HepG2 (cell line): Measurements from ENCODE around the gene MFSD11. TPM values are rescaled to one million over a fixed set of nuclear protein-coding genes. Genes with fewer than 3 reads are reported as not detected.

ENCODE experiments used
- GLMP ChIP-seq: sonication (generic); formaldehyde crosslinking; IDR thresholded peaks from 2 replicates; pipeline ENCODE4 v1.9.0; 2021; ENCODE audit warnings: missing genetic modification reagents, mild to moderate bottlenecking, borderline replicate concordance
- HCFC1 ChIP-seq: fragments of 150-350 bp; IDR thresholded peaks from 2 replicates; pipeline ENCODE4 v1.6.1; 2014; ENCODE audit warnings: low read depth, low read length
- JARID2 ChIP-seq: sonication (generic); formaldehyde crosslinking; IDR thresholded peaks from 2 replicates; pipeline ENCODE4 v1.8.1; 2023; ENCODE audit warnings: missing genetic modification reagents, inconsistent platforms; ENCODE audit not compliant: insufficient replicate concordance
- MZF1 ChIP-seq: sonication (generic); formaldehyde crosslinking; IDR thresholded peaks from 2 replicates; pipeline ENCODE4 v1.8.1; 2023; ENCODE audit warnings: mild to moderate bottlenecking, missing genetic modification reagents, borderline replicate concordance
- NKX3-1 ChIP-seq: sonication (generic); formaldehyde crosslinking; IDR thresholded peaks from 2 replicates; pipeline ENCODE4 v1.5.0; 2020; ENCODE audit warnings: missing genetic modification reagents
- RARA ChIP-seq: IDR thresholded peaks from 2 replicates; pipeline ENCODE4 v1.6.1; 2016; ENCODE audit warnings: missing genetic modification reagents, missing compliant biosample characterization
- REST ChIP-seq, 2 experiments: IDR thresholded peaks; 2 replicates each; pipeline ENCODE4 v1.6.1; 2011 to 2012; ENCODE audit warnings: low read length in 2 of 2, borderline replicate concordance in 1 of 2, low read depth in 1 of 2, mild to moderate bottlenecking in 1 of 2, moderate library complexity in 1 of 2
- SOX6 ChIP-seq, 2 experiments: fragments of 450-650 bp in 1 of 2; sonication (generic) in 1 of 2; formaldehyde crosslinking in 1 of 2; IDR thresholded peaks; 2 replicates each; pipeline versions ENCODE4 v1.4.0 to v1.6.1; 2017 to 2020; ENCODE audit warnings: antibody characterized with exemption in 1 of 2, mild to moderate bottlenecking in 1 of 2, missing genetic modification reagents in 1 of 2
- STAG1 ChIP-seq: sonication (generic); formaldehyde crosslinking; IDR thresholded peaks from 2 replicates; pipeline ENCODE4 v1.4.0; 2020; ENCODE audit warnings: missing genetic modification reagents
- ZBTB2 ChIP-seq: sonication (generic); formaldehyde crosslinking; IDR thresholded peaks from 2 replicates; pipeline ENCODE4 v1.8.0; 2022; ENCODE audit warnings: low read depth, missing genetic modification reagents
- ZNF160 ChIP-seq: sonication (generic); formaldehyde crosslinking; IDR thresholded peaks from 2 replicates; pipeline ENCODE4 v1.8.0; 2022; ENCODE audit warnings: mild to moderate bottlenecking, inconsistent platforms, missing genetic modification reagents
- ZNF264 ChIP-seq: sonication (generic); formaldehyde crosslinking; IDR thresholded peaks from 2 replicates; pipeline ENCODE4 v1.4.0; 2020; ENCODE audit warnings: missing genetic modification reagents
- ZSCAN30 ChIP-seq: sonication (generic); formaldehyde crosslinking; IDR thresholded peaks from 2 replicates; pipeline ENCODE4 v1.5.0; 2020; ENCODE audit warnings: mild to moderate bottlenecking, missing genetic modification reagents
- polyA plus RNA-seq, 8 experiments: library from polyadenylated mRNA; depleted of rRNA in 3 of 8; stranded (reverse) in 7 of 8; unstranded in 1 of 8; fragments of >200 nt; fragmentation: Illumina TruSeq in 4 of 8; extraction: Trizol in 4 of 8; gene quantifications; 2 replicates each; pipeline versions ENCODE4 v1.2.1 to v1.2.3, GENCODE V29; 2011 to 2016; ENCODE audit warnings: low read depth in 4 of 8, missing spikeins in 1 of 8, mixed read lengths in 1 of 8; ENCODE audit not compliant: insufficient read depth in 1 of 8
- total RNA-seq, 5 experiments: library from RNA; depleted of rRNA; stranded (reverse); fragments of >200 nt; fragmentation: Illumina TruSeq; extraction: Trizol; gene quantifications; 2 replicates each; pipeline ENCODE4 v1.2.3, GENCODE V29; 2016; ENCODE audit warnings: low read depth in 1 of 5
- TF ChIP-seq, protein P1 (sequence below): sonication (generic); formaldehyde crosslinking; IDR thresholded peaks from 2 replicates; pipeline ENCODE4 v1.4.0; 2020; ENCODE audit warnings: missing genetic modification reagents

The MFSD11 gene
- total and polyA plus RNA-seq, 2 of the 13 experiments (the other 11 are each of a cell fraction or from before 2014, with no cell fraction given): 26.1 to 36.3 TPM

- TF ChIP-seq ZBTB2 (no peak), GLMP (no peak), ZSCAN30 (CRISPR knock-in tag) (no peak), JARID2 (CRISPR knock-in tag) (no peak), REST (IDR thresholded peaks at IDR 0.05; ENCODE audit: borderline replicate concordance in 1 of 2, low read depth in 1 of 2, low read length in 2 of 2) (no peak), SOX6 (IDR thresholded peaks at IDR 0.05) (no peak), SOX6 (CRISPR knock-in tag; IDR thresholded peaks at IDR 0.05) (no peak), ZNF160 (CRISPR knock-in tag) (no peak), STAG1 (CRISPR knock-in tag) (no peak), MZF1 (CRISPR knock-in tag) (0 out of 2 replicates have a peak, but pooled peaks have one; percentile 44), RARA (CRISPR knock-in tag) (0 out of 2 replicates have a peak, but pooled peaks have one; percentile 45), ZNF264 (CRISPR knock-in tag) (no peak), HCFC1 (no peak), NKX3-1 (CRISPR knock-in tag) (no peak)
- TF ChIP-seq, protein P1, sequence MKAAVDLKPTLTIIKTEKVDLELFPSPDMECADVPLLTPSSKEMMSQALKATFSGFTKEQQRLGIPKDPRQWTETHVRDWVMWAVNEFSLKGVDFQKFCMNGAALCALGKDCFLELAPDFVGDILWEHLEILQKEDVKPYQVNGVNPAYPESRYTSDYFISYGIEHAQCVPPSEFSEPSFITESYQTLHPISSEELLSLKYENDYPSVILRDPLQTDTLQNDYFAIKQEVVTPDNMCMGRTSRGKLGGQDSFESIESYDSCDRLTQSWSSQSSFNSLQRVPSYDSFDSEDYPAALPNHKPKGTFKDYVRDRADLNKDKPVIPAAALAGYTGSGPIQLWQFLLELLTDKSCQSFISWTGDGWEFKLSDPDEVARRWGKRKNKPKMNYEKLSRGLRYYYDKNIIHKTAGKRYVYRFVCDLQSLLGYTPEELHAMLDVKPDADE (CRISPR knock-in tag): no peak
Observed at GRCh38 chr17:76696763-76697701, 40.9 kb upstream of the MFSD11 start (continued).
